ENCODE measurements around the gene ELMO1. TPM values are rescaled to one million over a fixed set of nuclear protein-coding genes. Genes with fewer than 3 reads are reported as not detected.

Gene ELMO1
- total RNA-seq, 2 donors from 2014 or later: 15.6 to 24.6 TPM

GRCh38 chr7:37390114-37390513, 58.5 kb downstream of the ELMO1 start:
- no peak for ATAC-seq
- intact Hi-C loops (cut with DNase I): no loop called here

DNA sequence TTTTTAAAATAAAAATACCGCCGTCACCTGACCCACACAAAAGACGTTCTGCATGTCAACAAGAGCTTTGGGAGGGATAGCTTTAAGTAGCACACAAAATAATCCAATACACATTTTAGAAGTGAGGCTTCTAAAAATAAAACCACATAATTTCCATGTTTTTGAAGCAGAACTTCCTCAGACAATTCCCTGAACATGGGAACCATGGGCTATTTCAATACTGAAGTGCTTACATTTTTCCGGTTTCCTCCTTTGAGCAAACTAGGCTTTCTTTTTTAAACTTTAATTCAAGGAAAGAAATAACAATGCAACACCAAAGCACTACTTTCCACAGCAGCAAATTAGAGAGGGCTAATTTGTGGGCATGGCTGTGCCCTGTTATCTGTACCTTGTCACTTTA, 59.9 kb downstream of the ELMO1 start:
- DNase-seq: no peak
- no peak for ATAC-seq
- intact Hi-C loops (cut with DNase I): no loop called here

More at GRCh38 chr7:37390114-37390513, 58.5 kb downstream of the ELMO1 start:
- no peak for DNase-seq

DNA sequence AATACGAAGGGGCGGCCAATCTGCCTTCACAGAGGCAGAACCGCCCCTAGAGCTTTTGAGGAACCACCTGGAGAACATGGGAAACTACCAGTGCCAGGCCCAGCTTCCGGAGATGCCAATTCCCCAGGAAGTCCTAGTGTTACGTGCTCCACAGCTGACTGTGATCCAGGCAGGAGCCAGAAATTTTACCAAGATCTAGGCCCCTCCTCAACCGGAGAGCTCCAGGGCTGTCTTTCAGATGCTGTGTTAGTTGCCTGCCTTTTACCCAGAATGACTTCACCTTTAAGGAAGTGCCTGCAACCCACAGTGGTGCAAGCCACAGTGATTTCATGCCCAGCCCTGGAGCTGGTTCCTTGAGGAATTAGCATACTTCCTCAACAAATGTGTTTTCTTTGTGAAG, 62.9 kb downstream of the ELMO1 start:
- intact Hi-C loops (cut with DNase I): no loop called here
- DNase-seq (no peak), ATAC-seq (peak; percentile 65 to 67)

- ATAC-seq: no peak
- intact Hi-C loops (cut with DNase I): no loop called here
- DNase-seq: no peak
Measured at GRCh38 chr7:37382546-37383088, 66.0 kb downstream of the ELMO1 start.

- no peak for ATAC-seq
- intact Hi-C loops (cut with DNase I): no loop called here
- no peak for DNase-seq
Measured at GRCh38 chr7:37380831-37381230, 67.8 kb downstream of the ELMO1 start.

DNA sequence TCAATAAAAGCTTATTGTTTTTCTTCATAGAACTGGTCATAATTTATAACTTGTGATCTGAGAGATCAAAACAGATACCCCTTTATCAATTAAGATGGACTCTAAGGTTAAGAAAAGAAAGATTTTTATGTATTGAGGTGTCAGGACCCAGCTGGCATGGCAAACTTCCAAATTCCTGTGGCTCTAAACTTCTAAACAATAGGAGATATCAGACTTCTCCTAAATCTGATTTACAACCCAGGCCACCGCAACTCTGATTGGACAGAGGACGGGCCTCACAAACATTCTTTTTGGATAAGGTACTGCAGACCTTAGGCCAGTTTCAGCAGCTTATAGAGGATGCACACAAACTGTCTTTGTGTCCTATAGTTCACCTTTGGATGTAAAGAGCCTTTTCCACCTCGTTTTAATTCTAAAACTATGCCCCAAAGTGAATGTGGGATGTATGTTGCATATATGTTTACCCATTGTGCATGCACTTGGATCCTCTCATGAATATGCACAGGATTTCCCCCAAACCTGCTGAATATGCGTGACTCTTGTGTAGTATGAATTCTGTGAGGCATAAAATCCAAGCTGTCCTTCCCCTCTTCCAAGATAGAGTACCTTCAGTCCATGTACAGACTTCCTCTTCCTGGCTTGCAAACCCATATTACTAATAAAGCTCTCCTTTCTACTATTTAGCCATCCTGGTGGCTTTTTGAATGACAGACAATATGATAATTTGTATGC, 69.0 kb downstream of the ELMO1 start:
- ATAC-seq (no peak), DNase-seq (no peak)
- intact Hi-C loops (cut with DNase I): no loop called here

- ATAC-seq (no peak), DNase-seq (no peak)
- intact Hi-C loops (cut with DNase I): no loop called here
Measured at GRCh38 chr7:37377231-37377630, 71.4 kb downstream of the ELMO1 start.

DNA sequence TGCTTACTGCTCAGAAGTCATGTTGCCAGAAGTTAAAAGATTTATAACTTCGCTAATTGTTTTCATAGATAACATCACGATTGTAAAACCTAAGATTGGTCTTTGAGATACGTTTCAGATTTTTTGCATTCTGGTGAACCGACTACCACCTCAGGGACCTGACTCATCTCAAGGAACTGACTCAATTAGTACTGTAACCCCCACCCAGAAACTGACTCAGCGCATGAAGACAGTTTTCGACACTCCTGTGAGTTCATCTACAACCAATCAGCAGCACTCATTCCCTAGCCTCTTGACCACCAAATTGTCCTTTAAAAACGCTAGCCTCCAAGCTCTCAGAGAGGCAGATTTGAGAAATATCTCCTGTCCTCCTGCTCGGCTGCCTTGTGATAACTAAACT, 72.3 kb downstream of the ELMO1 start:
- no peak for ATAC-seq
- DNase-seq: no peak
- intact Hi-C loops (cut with DNase I): no loop called here

- DNase-seq: no peak
- intact Hi-C loops (cut with DNase I): no loop called here
- no peak for ATAC-seq
Measured at GRCh38 chr7:37372750-37373149, 75.9 kb downstream of the ELMO1 start.

DNA sequence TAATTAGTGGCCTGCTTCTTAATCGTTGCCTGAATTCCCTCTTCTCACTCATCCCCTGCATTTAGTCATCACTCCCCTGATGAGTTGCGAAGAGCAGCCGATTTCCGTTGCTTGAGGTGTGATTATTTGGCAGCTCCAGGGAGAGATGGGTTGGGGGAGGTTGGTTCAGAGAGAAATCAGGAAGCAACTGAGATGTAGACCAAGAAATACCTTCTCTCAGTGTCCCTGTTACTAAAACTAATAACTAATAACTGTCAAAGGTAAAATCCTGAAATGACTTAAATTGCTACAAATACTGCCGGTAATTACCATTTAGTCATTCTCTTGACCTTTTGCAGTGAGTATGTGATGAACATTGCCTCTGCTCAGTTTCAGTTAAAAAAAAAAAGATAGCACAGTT, 76.9 kb downstream of the ELMO1 start:
- ATAC-seq (no peak), DNase-seq (no peak)
- intact Hi-C loops (cut with DNase I): no loop called here

DNA sequence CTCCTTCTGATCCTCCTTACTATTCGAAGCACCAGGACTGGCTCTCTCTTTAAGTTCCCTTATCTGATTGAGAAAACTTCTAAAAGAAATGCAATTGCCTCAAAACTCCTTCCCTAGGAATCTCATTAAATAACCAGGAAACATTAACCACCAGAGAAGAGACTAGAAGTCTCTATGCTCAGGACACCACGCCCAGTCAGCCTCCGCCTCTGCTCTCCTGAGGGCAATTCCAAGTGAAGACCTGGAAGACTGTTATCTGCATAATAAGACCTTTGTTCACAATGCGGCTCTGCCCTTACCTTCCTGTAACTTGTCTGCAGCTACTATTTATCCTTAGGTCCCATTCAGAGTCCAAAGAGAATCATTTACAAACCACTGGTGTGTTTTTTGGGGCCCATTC, 78.8 kb downstream of the ELMO1 start:
- DNase-seq: no peak
- intact Hi-C loops (cut with DNase I): no loop called here
- no peak for ATAC-seq

- DNase-seq (no peak), ATAC-seq (no peak)
- intact Hi-C loops (cut with DNase I): no loop called here
Measured at GRCh38 chr7:37368540-37368939, 80.1 kb downstream of the ELMO1 start.

DNA sequence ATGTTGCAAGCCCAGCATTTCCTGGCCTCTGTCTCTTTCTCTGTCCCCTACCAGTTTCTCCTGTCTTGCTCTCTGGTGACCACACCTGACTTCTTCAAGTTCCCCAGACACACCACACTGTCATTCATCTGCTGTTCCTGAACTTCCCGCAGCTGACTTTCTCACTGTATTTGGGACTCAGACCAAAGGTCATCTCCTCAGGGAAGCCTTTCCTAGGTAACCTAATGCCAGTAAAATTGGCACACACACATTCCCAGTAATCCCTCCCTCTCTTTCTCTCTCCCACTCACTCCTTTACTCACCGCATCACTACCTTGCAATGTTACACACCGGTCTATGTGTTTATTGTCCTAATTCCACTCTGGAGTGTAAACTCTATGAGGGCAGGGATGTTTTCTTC, 81.7 kb downstream of the ELMO1 start:
- no peak for DNase-seq
- intact Hi-C loops (cut with DNase I): no loop called here
- no peak for ATAC-seq

DNA sequence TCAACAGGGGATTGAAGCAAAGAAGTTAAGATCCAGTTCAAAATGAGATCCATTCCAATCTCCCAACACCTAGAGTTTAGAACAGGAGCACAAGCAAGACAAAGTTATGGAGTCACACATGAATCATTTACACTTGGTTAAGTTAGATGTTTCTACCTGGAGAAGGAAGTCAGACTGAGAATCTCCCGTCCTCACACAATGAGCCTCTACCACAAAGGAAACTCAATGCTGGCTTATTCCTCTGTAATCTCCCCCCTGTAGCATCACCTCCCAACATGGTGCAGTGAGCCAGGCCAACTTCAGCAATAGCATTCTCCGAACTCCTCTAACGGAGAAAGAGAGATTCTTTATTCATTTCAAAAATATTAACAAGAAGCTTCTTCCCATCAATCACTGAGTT, 82.2 kb downstream of the ELMO1 start:
- DNase-seq (no peak), ATAC-seq (no peak)
- intact Hi-C loops (cut with DNase I): no loop called here

- ATAC-seq: no peak
- intact Hi-C loops (cut with DNase I): no loop called here
- DNase-seq: no peak
Measured at GRCh38 chr7:37365405-37365804, 83.3 kb downstream of the ELMO1 start.

DNA sequence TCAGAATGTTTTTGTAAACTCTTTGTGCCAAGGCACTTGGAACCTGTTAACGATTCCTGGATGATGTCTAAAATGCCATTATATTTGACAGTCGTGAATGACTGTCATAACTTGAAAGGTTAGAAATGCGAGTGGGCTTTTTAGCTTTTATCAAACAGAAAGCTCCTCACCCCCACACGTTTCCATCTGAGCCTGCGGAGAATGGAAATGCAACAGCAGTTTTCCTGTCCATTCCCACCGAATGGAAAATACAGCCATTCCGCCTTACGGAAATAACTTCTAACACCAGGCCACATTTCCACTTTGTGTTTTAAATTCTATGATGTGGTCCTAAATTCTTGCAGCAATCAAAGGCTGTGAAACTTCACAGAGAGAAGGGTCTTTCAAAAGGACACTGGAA, 83.8 kb downstream of the ELMO1 start:
- DNase-seq: no peak
- ATAC-seq: no peak
- intact Hi-C loops (cut with DNase I): no loop called here

DNA sequence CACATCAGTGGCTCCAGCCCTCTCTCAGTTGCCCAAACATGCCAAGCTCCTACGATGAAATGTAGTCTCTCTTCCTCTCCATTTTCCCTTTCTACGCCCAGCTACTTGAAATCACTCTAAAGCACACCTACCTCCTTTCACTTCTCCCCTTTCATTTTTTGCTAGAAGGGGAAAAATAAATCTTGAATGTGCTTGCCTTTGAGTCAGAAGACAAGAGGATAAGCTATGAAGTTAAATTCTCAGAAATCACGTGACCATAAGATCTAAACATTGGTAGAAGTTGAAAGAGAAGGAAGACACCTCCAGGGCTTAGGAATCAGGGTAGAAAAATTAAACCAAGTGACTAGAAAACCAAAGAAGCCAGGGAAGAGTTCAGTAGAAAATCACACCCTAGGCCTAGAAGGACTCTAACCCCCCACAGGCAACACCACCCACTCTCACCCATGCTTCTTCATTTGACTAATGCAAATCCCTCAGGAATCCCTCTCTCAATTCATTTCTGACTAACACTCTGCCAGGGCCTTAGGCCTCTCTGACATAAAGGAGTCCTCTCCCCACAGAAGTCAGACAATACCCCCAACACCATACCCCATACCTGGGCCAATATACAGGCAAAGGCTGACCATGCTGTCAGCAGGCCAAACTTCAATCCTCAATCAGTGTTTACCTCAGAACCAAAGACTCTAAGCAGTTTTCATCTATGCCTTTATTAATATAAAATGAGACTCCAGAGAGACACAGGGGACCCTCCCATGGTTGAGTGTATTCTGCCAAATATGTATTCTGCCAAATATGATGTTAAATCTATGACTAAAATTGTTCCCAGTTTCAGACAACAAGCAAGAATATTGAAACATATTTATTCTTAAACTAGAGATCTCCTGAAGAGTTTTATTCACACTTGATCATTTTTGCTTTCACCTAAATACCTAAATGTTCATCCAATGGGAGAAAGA, 84.8 kb downstream of the ELMO1 start:
- DNase-seq (no peak), ATAC-seq (no peak)
- intact Hi-C loops (cut with DNase I): no loop called here

DNA sequence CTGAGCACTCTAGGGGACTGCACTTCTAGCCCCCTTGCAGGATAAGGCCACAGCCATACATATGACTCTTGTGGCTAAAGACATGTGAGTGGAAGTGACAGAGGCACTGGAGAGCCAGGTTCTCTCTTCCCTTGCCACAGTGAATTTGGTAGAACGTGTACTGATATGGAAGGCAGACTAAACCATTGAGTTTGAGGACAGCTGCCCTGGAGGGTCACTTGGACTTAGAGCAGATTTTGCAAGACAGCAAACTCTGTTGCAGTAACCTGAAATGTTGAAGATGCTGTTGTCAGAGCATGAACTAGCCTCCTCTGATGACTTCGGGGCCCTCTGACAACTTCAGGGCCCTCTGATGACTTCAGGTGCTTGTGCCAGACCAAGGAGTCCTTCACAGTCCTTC, 85.9 kb downstream of the ELMO1 start:
- intact Hi-C loops (cut with DNase I): no loop called here
- ATAC-seq (no peak), DNase-seq (no peak)

GRCh38 chr7:37360484-37360883, 88.2 kb downstream of the ELMO1 start:
- DNase-seq: no peak
- ATAC-seq: no peak
- intact Hi-C loops (cut with DNase I): no loop called here
